GM12891 (cell line): ENCODE results near the gene FUZ.

Source experiments
- POLR2A ChIP-seq: IDR thresholded peaks from 2 replicates; pipeline ENCODE4 v1.6.1; 2011; ENCODE audit warnings: low read depth, low read length, control low read depth
- POLR2AphosphoS5 ChIP-seq: IDR thresholded peaks from 2 replicates; pipeline ENCODE4 v1.6.1; 2011; ENCODE audit warnings: low read depth, low read length, control low read depth

DNA sequence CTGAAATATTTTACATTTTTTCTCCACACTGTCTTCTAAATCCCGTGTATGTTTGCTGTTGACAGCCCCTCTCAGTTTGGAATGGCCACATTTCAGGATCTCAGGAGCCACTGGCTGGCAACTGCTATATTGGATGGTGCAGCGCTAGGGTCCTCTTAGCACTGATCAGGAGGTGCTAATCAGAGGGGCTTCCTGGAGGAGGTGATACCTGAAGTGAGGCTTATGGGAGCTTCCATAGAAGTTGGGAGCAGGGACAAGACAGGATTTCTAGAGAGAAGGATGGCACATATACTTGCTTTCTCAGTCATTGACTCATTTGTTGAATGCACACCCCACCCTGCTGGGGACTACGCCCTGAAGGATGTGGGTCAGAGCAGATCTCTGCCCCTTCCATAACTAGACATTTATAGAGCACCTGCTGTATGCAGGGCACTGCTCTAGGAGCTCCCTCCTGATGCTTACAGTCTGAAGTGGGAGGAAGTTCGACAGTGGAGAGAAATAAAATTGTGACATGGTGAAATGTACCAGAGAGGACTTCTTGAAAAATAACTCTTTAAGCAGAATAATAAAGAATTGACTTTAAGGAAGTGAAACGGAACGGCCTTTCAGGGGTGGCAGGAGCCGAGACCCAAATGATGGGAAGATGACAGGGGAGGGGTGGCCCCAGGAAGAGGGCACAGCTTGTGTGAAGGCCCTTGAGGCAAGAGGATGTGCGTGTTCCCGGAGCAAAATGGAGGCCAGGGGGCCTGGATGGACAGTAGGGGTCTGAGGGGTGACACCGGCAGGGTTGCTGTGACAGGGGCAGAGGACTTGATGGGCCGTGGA is 33.1 kb downstream of the FUZ start:
- no peak for TF ChIP-seq POLR2A
- TF ChIP-seq POLR2AphosphoS5: no peak
